Heart left ventricle (tissue), 16 donors: Measurements from ENCODE around the gene NINL. TPM values are rescaled to one million over a fixed set of nuclear protein-coding genes. Genes with fewer than 3 reads are reported as not detected.
"Not testable (repeated sequence)": the region's sequence is repeated elsewhere in the genome, so short reads cannot be mapped to it uniquely, and the experiment has no call there.

ENCODE experiments used
- ATAC-seq, 4 donors: fragments of 200-7000 bp; cut with Tn5 transposase; one replicate each; pipeline ENCODE4 v1.9.1; 2020 to 2022; ENCODE audit warnings: moderate library complexity in 4 of 4, mild to moderate bottlenecking in 3 of 4, moderate number of reproducible peaks in 1 of 4
- DNase-seq, 5 donors: peaks; one replicate each; pipeline ENCODE4 v3.0.0-alpha.2; 2020
- H3K27ac ChIP-seq, 12 donors: fragments of 200-600 bp; sonication (generic) in 4 of 12; one replicate each; pipeline versions ENCODE4 v1.5.0 to v1.8.0; 2016 to 2022; ENCODE audit warnings: mild to moderate bottlenecking in 2 of 12
- H3K27me3 ChIP-seq, 9 donors: fragments of 200-600 bp; sonication (generic) in 2 of 9; one replicate each; pipeline versions ENCODE4 v1.5.1 to v1.8.0; 2016 to 2022; ENCODE audit warnings: mild to moderate bottlenecking in 3 of 9
- H3K36me3 ChIP-seq, 9 donors: fragments of 200-600 bp; sonication (generic) in 2 of 9; one replicate each; pipeline versions ENCODE4 v1.5.0 to v1.8.0; 2018 to 2022; ENCODE audit warnings: mild to moderate bottlenecking in 2 of 9
- H3K4me1 ChIP-seq, 12 donors: fragments of 200-600 bp; sonication (generic) in 4 of 12; one replicate each; pipeline versions ENCODE4 v1.5.0 to v1.8.0; 2016 to 2022; ENCODE audit warnings: mild to moderate bottlenecking in 3 of 12
- H3K4me3 ChIP-seq, 12 donors: fragments of 200-600 bp; sonication (generic) in 4 of 12; one replicate each; pipeline versions ENCODE4 v1.5.0 to v1.8.0; 2017 to 2022; ENCODE audit warnings: mild to moderate bottlenecking in 9 of 12, moderate library complexity in 4 of 12
- H3K9me3 ChIP-seq, 12 donors: fragments of 200-600 bp; sonication (generic) in 4 of 12; one replicate each; pipeline versions ENCODE4 v1.5.0 to v1.8.0; 2016 to 2022; ENCODE audit warnings: mild to moderate bottlenecking in 1 of 12
- CTCF ChIP-seq, 12 donors: fragments of 200-600 bp; sonication (generic) in 4 of 12; IDR thresholded peaks; one replicate each; pipeline versions ENCODE4 v1.5.0 to v1.8.0; 2018 to 2022; ENCODE audit warnings: antibody characterized with exemption in 12 of 12, mild to moderate bottlenecking in 5 of 12
- POLR2A ChIP-seq, 2 donors: fragments of 450-650 bp; IDR thresholded peaks; one replicate each; pipeline ENCODE4 v1.6.1; 2017; ENCODE audit warnings: antibody characterized with exemption in 2 of 2, mild to moderate bottlenecking in 2 of 2, moderate library complexity in 2 of 2
- WGBS, 4 donors: extraction: QIAGEN DNeasy Blood & Tissue Kit in 2 of 4; methylation state at CpG; one replicate each; pipeline versions ENCODE4 v1.1.5 to v1.1.7; 2013 to 2018; 5-methylcytosine and 5-hydroxymethylcytosine counted together
- intact Hi-C, 10 donors: fragments of 100-400 bp; cut with DNase I; formaldehyde crosslinking; loops; one replicate each; pipeline versions ENCODE4 v1.11.1 to v1.14.2; 2022
- polyA plus RNA-seq, 2 donors: library from polyadenylated mRNA; stranded (reverse); fragments of 200-250 nt; gene quantifications; one replicate each; pipeline ENCODE4 v1.2.3, GENCODE V29; 2013
- total RNA-seq, 9 donors: library from RNA; depleted of rRNA in 2 of 9; stranded (reverse); fragments of >200 nt in 2 of 9; fragmentation: NEBNext Ultra II Directional in 3 of 9; extraction: Animal tissue kit (Norgen Biotek cat#: 25700) in 3 of 9; gene quantifications; one replicate each; pipeline versions ENCODE4 v1.1.0 to v1.2.4, GENCODE V29; 2016 to 2023
- donor health status: ischemic (EF 13 %, LVEDD 7.1; RV severe dilation, severe dysfunction).
- donor health status: healthy with polysubstance abuse.
- donor health status: DM: no; HTN: yes; CAD: no.
- donor health status: DM: no; HTN: no; CAD: no.
- donor health status: ischemic (EF 25% LVEDD 6.9; RV normal size, moderate dysfunction).
- donor health status: ischemic (EF 25% LVEDD 5.7; RV mildly dilated, moderate dysfunction).
- donor health status: healthy.
- donor health status: DM: yes; HTN: yes; CAD: no.
- donor health status: ischemic (EF 35%, LVEDD 5.7; RV mildly dilated, moderate dysfunction).
- donor health status: nonischemic (EF 11% LVEDD 7.7; RV severe dilation, severe dysfunction).
- donor health status: DM: yes; HTN: yes; CAD: no.
- donor health status: PGD.
- donor health status: ischemic (EF 29% LVEDD 5.4; RV normal size, mild dysfunction).
- donor health status: nonischemic (EF 23%, LVEDD 6.1; RV moderate dilation, normal function).

NINL gene
- total and polyA plus RNA-seq, 11 donors, result 0.78 to 7.1 (median 2.9) TPM

DNA sequence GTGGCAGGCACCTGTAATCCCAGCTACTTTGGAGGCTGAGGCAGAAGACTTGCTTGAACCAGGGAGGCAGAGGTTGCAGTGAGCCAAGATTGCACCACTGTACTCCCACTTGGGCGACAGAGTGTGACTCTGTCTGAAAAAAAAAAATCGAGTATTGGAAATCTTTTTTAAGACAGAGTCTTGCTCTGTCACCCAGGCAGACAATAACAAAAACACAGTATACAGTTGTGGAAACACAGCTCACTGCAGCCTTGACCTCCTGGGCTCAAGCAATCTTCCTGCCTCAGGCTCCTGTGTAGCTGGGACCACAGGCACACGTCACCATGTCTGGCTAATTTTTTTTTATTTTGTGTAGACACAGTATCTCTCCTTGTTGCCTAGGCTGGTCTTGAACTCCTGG, 23.4 kb upstream of the NINL start:
- H3K36me3 ChIP-seq, result peaks cover 0 to 12% (median 0%) of the 10 kb centered on the region in 9 donors
- H3K27ac ChIP-seq, result no peak overlapping the region
- DNase-seq (no peak), ATAC-seq (no peak)
- TF ChIP-seq CTCF (IDR thresholded peaks at IDR 0.05) (no peak), POLR2A (IDR thresholded peaks at IDR 0.05) (no peak)
- H3K27me3 ChIP-seq, result no peaks in the 10 kb centered on the region
- H3K4me1 ChIP-seq, result no peaks in the 10 kb centered on the region
- 74 to 86% (median 81%) methylated on average over 3 of the region's 3 CpGs for WGBS, 4 donors
- H3K9me3 ChIP-seq, result no peaks in the 10 kb centered on the region
- intact Hi-C loops, result loop anchor here in 1 of 10 donors (10.0 kb wide), 1 partner anchor 74 kb away; no protein-coding TSS in a partner anchor
- H3K4me3 ChIP-seq, result no peak overlapping the region

- ATAC-seq, result no peak
- H3K27ac ChIP-seq, result no peak overlapping the region
- H3K36me3 ChIP-seq, result no peaks in the 10 kb centered on the region
- H3K4me3 ChIP-seq, result no peak overlapping the region
- WGBS, 4 donors, result 42 to 60% (median 48%) methylated on average over 1 of the region's 1 CpG
- no peaks in the 10 kb centered on the region for H3K27me3 ChIP-seq
- intact Hi-C loops, result loop anchor here in 1 of 10 donors (10.0 kb wide), 1 partner anchor 71 kb away; no protein-coding TSS in a partner anchor
- no peak for DNase-seq
- no peak for TF ChIP-seq POLR2A (IDR thresholded peaks at IDR 0.05)
- no peak for TF ChIP-seq CTCF (IDR thresholded peaks at IDR 0.05)
- H3K9me3 ChIP-seq, result no peaks in the 10 kb centered on the region
- no peaks in the 10 kb centered on the region for H3K4me1 ChIP-seq
Measured at GRCh38 chr20:25606094-25606695, 20.9 kb upstream of the NINL start.

GRCh38 chr20:25605148-25605547, 19.8 kb upstream of the NINL start:
- H3K4me1 ChIP-seq, result no peaks in the 10 kb centered on the region
- H3K36me3 ChIP-seq, result no peaks in the 10 kb centered on the region
- H3K27me3 ChIP-seq, result no peaks in the 10 kb centered on the region
- H3K4me3 ChIP-seq, result no peak overlapping the region
- no peak for TF ChIP-seq POLR2A (IDR thresholded peaks at IDR 0.05)
- no peak for TF ChIP-seq CTCF (IDR thresholded peaks at IDR 0.05)
- H3K27ac ChIP-seq, result no peak overlapping the region
- no peaks in the 10 kb centered on the region for H3K9me3 ChIP-seq
- 61 to 77% (median 67%) methylated on average over 7 of the region's 7 CpGs for WGBS, 4 donors
- intact Hi-C loops, result loop anchor here in 1 of 10 donors (10.0 kb wide), 1 partner anchor 70 kb away; no protein-coding TSS in a partner anchor
- ATAC-seq (peak in 1 of 4 donors; percentile 29), DNase-seq (no peak)

- Histone ChIP-seq H3K36me3 (no peaks in the 10 kb centered on the region), H3K27ac (no peak overlapping the region), H3K4me3 (no peak overlapping the region), H3K4me1 (no peaks in the 10 kb centered on the region), H3K9me3 (no peaks in the 10 kb centered on the region), H3K27me3 (no peaks in the 10 kb centered on the region)
- no peak for ATAC-seq
- 90 to 94% (median 94%) methylated on average over 9 of the region's 9 CpGs for WGBS, 4 donors
- TF ChIP-seq CTCF (IDR thresholded peaks at IDR 0.05) (no peak), POLR2A (IDR thresholded peaks at IDR 0.05) (no peak)
- no peak for DNase-seq
- intact Hi-C loops, result loop anchor here in 1 of 10 donors (10.0 kb wide), 1 partner anchor 70 kb away; no protein-coding TSS in a partner anchor
Measured at GRCh38 chr20:25604611-25605010, 19.3 kb upstream of the NINL start.

GRCh38 chr20:25602914-25603309, 17.6 kb upstream of the NINL start:
- not testable (repeated sequence) for DNase-seq
- 92 to 95% (median 93%) methylated on average over 6 to 9 of the region's 9 CpGs for WGBS, 4 donors

DNA sequence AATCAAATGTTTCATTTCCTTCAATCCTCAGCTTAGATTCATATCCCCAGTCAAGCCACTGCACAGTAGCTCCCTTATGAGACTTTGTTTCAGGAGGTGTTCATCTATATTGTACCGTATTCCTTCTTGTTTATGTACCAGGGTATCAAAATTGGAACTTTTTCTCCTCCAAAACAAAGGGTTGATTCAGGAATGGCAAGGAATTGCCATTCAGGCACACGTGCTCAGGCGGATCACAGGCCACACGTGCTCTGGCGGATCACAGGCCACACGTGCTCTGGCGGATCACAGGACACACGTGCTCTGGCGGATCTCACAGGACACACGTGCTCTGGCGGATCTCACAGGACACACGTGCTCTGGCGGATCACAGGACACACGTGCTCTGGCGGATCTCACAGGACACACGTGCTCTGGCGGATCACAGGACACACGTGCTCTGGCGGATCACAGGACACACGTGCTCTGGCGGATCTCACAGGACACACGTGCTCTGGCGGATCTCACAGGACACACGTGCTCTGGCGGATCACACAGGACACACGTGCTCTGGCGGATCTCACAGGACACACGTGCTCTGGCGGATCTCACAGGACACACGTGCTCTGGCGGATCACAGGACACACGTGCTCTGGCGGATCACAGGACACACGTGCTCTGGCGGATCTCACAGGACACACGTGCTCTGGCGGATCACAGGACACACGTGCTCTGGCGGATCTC, 17.0 kb upstream of the NINL start:
- not testable (repeated sequence) for ATAC-seq, H3K4me1 ChIP-seq, H3K9me3 ChIP-seq, DNase-seq, H3K36me3 ChIP-seq, H3K4me3 ChIP-seq, H3K27me3 ChIP-seq, H3K27ac ChIP-seq
- 96 to 97% (median 97%) methylated on average over 18 to 39 of the region's 39 CpGs for WGBS, 4 donors
- intact Hi-C loops, result loop anchor here in 1 of 10 donors (10.0 kb wide), 1 partner anchor 68 kb away; no protein-coding TSS in a partner anchor

More at GRCh38 chr20:25602914-25603309, 17.6 kb upstream of the NINL start:
- not testable (repeated sequence) for H3K36me3 ChIP-seq, H3K27me3 ChIP-seq, H3K9me3 ChIP-seq, ATAC-seq, H3K27ac ChIP-seq, H3K4me1 ChIP-seq, H3K4me3 ChIP-seq
- intact Hi-C loops, result loop anchor here in 1 of 10 donors (10.0 kb wide), 1 partner anchor 68 kb away; no protein-coding TSS in a partner anchor
